T-helper 22 cell (primary cell): ENCODE data around the gene CDK4.

ENCODE experiments used
- DNase-seq: peaks from one replicate; pipeline ENCODE4 v3.0.0-alpha.2; 2020; ENCODE audit warnings: low read depth

CDK4 gene

DNA sequence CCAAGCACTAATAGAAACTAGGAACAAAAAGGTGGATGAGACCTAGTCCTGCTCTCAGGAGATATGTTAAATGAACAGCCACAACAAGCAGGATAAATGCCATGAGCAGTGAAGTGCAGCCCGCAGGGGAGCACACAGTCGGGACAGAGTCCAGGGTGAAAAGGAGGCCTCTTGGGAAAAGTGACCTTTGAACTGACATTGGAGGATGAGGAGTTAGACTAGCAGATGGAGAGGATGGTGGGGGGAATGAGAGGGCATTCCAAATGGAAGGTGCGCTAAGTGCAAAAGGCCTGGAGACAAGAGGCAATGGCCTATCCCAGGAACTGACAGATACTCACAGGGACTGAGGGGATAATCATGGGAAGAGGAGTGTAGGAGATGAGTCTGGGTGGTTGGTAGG, 53.7 kb downstream of the CDK4 start:
- no peak for DNase-seq
